Calu3 (cell line): ENCODE results near the gene C16orf46. TPM values are rescaled to one million over a fixed set of nuclear protein-coding genes. Genes with fewer than 3 reads are reported as not detected.
A peak's percentile ranks its signal among the peaks of the same experiment; 100 is the strongest.
"Not testable (repeated sequence)": the region's sequence is repeated elsewhere in the genome, so short reads cannot be mapped to it uniquely, and the experiment has no call there.

Experiments
- BruUV-seq: library from RNA; stranded (reverse); fragments of 400-500 nt; replicated peaks from 2 replicates; lab custom pipeline; 2021; lab: Mats Ljungman, UMichigan
- CTCF ChIA-PET: fragments of 300-600 bp; sonication (Branson Sonifier 250); formaldehyde crosslinking; loops from one replicate; lab custom pipeline; 2022; ENCODE audit warnings: antibody characterized with exemption; lab: Charles Lee
- DNase-seq: peaks from one replicate; pipeline ENCODE4 v3.0.0; 2022
- H3K27ac Mint-ChIP-seq: one replicate; pipeline ENCODE4 v1.8.0; 2022; ENCODE audit warnings: mixed read lengths; ENCODE audit not compliant: unreplicated experiment
- H3K27me3 Mint-ChIP-seq: one replicate; pipeline ENCODE4 v1.8.0; 2022; ENCODE audit warnings: mixed read lengths; ENCODE audit not compliant: unreplicated experiment
- H3K36me3 Mint-ChIP-seq: one replicate; pipeline ENCODE4 v1.8.0; 2022; ENCODE audit warnings: mild to moderate bottlenecking, moderate library complexity, mixed read lengths; ENCODE audit not compliant: insufficient read depth, unreplicated experiment
- H3K4me1 Mint-ChIP-seq: one replicate; pipeline ENCODE4 v1.8.0; 2022; ENCODE audit warnings: mild to moderate bottlenecking, low read depth, mixed read lengths; ENCODE audit not compliant: unreplicated experiment
- H3K4me3 Mint-ChIP-seq: one replicate; pipeline ENCODE4 v1.8.0; 2022; ENCODE audit warnings: mild to moderate bottlenecking, low read depth, moderate library complexity, mixed read lengths; ENCODE audit not compliant: unreplicated experiment
- H3K9me3 Mint-ChIP-seq: one replicate; pipeline ENCODE4 v1.8.0; 2022; ENCODE audit warnings: low read depth, mixed read lengths; ENCODE audit not compliant: unreplicated experiment
- intact Hi-C: fragments of 100-400 bp; cut with micrococcal nuclease; formaldehyde crosslinking; loops from one replicate; pipeline ENCODE4 v1.10.0; 2022; ENCODE audit not compliant: unreplicated experiment
- total RNA-seq: library from RNA; stranded (reverse); gene quantifications from 2 replicates; pipeline ENCODE4 v1.2.3, GENCODE V29; 2022
- TF ChIP-seq, protein P1 (sequence below): fragments of 200-600 bp; IDR thresholded peaks from one replicate; pipeline ENCODE4 v1.8.0; 2022; ENCODE audit warnings: antibody characterized with exemption; ENCODE audit not compliant: unreplicated experiment

Gene C16orf46
- total RNA-seq, 1 experiment from 2014 or later, result 2.2 TPM

DNA sequence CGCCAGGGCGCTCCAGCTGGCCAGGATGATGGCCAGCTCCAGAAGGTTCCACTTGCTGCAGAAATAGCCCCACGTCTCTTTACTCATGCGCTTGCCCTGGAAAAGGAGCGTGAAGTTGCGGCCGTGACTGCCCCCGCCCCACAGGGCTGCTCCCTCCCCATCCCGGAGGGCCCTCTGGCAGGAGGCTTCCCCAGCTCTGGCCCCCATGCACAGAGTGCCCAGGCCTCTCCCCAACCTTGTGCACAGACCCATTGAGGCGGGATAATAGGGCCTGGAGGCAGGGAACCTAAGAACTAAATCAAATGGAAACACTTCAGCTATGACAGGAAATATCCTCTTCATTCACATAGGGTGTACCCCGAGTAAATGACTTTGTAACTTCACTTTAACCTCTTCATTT is 40.4 kb upstream of the C16orf46 start:
- intact Hi-C loops, result no loop called here
- Mint-ChIP-seq H3K4me1 (no peaks in the 10 kb centered on the region), H3K4me3 (no peak overlapping the region), H3K36me3 (no peaks in the 10 kb centered on the region), H3K27me3 (no peaks in the 10 kb centered on the region), H3K9me3 (no peaks in the 10 kb centered on the region), H3K27ac (no peak overlapping the region)
- BruUV-seq, result no TSS peak
- no peak for DNase-seq
- CTCF ChIA-PET, result no interaction called here
- TF ChIP-seq, protein P1, sequence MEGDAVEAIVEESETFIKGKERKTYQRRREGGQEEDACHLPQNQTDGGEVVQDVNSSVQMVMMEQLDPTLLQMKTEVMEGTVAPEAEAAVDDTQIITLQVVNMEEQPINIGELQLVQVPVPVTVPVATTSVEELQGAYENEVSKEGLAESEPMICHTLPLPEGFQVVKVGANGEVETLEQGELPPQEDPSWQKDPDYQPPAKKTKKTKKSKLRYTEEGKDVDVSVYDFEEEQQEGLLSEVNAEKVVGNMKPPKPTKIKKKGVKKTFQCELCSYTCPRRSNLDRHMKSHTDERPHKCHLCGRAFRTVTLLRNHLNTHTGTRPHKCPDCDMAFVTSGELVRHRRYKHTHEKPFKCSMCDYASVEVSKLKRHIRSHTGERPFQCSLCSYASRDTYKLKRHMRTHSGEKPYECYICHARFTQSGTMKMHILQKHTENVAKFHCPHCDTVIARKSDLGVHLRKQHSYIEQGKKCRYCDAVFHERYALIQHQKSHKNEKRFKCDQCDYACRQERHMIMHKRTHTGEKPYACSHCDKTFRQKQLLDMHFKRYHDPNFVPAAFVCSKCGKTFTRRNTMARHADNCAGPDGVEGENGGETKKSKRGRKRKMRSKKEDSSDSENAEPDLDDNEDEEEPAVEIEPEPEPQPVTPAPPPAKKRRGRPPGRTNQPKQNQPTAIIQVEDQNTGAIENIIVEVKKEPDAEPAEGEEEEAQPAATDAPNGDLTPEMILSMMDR, result no peak

DNA sequence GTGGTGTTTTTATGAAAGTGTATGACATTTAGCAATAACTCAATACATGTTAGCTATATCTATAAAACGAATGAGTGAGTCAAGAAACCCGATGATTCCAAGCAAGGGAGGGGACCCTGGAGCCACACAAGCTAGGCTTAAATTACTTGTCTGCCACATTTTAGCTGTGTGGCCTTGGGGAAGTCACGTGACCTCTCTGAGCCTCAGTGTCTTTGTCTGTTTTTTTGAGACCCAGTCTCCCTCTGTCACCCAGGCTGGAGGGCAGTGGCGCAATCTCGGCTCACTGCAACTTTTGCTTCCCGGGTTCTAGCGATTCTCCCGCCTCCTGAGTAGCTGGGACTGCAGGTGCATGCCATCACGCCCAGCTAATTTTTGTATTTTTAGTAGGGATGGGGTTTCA is 39.2 kb upstream of the C16orf46 start:
- H3K27me3 Mint-ChIP-seq, result no peaks in the 10 kb centered on the region
- BruUV-seq, result no TSS peak
- CTCF ChIA-PET, result interaction anchor here (0.5 kb wide), 1 partner anchor 10 kb away, joined by 4 read pairs; no protein-coding TSS in a partner anchor
- no peak overlapping the region for H3K4me3 Mint-ChIP-seq
- TF ChIP-seq, protein P1, result no peak
- H3K36me3 Mint-ChIP-seq, result no peaks in the 10 kb centered on the region
- intact Hi-C loops, result no loop called here
- no peak for DNase-seq
- H3K27ac Mint-ChIP-seq, result no peak overlapping the region
- H3K4me1 Mint-ChIP-seq, result no peaks in the 10 kb centered on the region
- H3K9me3 Mint-ChIP-seq, result no peaks in the 10 kb centered on the region

DNA sequence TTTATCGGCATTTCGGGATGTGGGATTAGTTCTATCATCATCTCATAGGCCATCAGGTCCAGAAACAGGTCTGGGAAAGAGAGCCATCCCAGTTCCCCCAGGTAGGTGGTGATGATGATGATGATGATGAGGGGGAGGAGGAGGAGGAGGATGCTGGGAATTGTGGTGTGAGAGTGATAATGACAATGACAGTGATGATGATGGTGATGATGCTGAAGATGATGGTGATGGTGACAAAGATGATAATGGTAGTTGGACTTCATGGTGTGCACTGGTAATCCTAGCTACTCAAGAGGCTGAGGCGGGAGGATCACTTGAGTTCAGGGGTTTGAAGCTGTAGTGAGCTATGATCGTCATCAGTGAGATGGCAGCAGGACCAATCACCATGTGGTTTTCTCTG is 35.4 kb upstream of the C16orf46 start:
- Mint-ChIP-seq H3K36me3 (peaks cover 4% of the 10 kb centered on the region), H3K27ac (no peak overlapping the region), H3K9me3 (no peaks in the 10 kb centered on the region), H3K4me3 (no peak overlapping the region), H3K4me1 (peaks cover 10% of the 10 kb centered on the region), H3K27me3 (no peaks in the 10 kb centered on the region)
- intact Hi-C loops, result no loop called here
- CTCF ChIA-PET, result no interaction called here
- DNase-seq, result no peak
- BruUV-seq, result no TSS peak
- TF ChIP-seq, protein P1, result no peak

DNA sequence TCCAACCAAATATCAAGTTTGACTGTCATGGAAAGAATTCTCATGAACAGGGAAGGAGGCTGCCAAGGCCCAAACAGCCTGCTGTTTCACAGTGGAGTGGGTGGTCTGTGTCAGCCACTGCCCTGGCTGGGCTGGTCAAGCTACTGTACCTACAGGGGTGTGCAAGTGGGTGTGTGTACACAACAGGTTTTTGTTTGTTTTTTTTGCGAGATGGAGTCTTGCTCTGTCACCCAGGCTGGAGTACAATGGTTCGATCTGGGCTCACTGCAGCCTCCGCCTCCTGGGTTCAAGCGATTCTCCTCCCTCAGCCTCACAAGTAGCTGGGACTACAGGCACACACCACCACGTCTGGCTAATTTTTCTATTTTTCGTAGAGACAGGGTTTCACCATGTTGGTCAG is 32.2 kb upstream of the C16orf46 start:
- CTCF ChIA-PET, intact Hi-C loops, H3K4me3 Mint-ChIP-seq, H3K27me3 Mint-ChIP-seq, H3K9me3 Mint-ChIP-seq, BruUV-seq, DNase-seq, H3K27ac Mint-ChIP-seq: not testable (repeated sequence)
- Mint-ChIP-seq H3K4me1 (peaks cover 18% of the 10 kb centered on the region), H3K36me3 (peaks cover 10% of the 10 kb centered on the region)

DNA sequence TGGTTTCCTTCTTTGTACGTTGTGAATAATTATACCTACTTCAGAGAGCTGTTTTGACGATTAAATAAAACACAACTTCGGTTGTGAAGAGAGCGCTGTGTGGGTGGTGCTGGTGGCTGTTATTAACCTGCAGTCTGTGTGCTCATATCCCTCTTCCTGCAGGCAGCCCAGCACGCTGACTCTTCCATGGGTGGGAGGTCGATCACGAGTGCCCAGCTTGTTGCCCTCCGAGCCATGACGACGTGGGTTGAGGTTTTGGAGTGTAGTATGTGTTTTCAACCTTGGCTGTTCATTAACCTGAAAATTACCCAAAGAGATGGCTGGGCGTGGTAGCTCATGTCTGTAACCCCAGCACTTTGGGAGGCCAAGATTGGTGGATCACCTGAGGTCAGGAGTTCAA is 30.5 kb upstream of the C16orf46 start:
- CTCF ChIA-PET, result interaction anchor here (0.7 to 0.8 kb wide), 2 partner anchors 37 to 72 kb away, joined by 3 to 5 read pairs; partner anchors contain the start of gene ATMIN
- Mint-ChIP-seq H3K27me3 (no peaks in the 10 kb centered on the region), H3K27ac (peak overlapping the region; percentile 87), H3K9me3 (no peaks in the 10 kb centered on the region), H3K36me3 (peaks cover 10% of the 10 kb centered on the region), H3K4me1 (peaks cover 18% of the 10 kb centered on the region), H3K4me3 (peak overlapping the region; percentile 44)
- TF ChIP-seq, protein P1, result no peak
- peak; percentile 40 for DNase-seq
- BruUV-seq, result no TSS peak
- intact Hi-C loops, result no loop called here
